ENCODE data around the gene GHRH.

GHRH gene

DNA sequence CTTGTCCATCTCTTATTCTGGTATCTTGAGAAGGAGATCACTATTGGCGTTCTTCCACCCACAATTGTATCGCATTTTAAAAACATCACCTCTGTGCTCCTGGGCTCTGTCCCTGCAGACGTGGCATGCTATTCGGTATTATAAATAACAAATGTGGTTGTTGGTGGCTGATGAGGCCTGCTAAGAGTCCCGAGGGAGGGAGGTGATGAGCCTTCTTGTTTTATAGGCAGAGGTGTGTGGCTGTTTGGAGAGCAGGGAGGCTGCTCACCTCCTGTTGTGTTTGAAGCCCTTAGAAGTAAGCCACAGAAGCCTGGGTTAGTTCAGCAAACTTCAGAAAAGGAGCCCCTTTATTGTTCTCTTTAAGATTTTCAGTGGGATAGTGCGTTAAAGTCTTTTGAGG, 43.5 kb upstream of the GHRH start:
- TF ChIP-seq, protein P1, sequence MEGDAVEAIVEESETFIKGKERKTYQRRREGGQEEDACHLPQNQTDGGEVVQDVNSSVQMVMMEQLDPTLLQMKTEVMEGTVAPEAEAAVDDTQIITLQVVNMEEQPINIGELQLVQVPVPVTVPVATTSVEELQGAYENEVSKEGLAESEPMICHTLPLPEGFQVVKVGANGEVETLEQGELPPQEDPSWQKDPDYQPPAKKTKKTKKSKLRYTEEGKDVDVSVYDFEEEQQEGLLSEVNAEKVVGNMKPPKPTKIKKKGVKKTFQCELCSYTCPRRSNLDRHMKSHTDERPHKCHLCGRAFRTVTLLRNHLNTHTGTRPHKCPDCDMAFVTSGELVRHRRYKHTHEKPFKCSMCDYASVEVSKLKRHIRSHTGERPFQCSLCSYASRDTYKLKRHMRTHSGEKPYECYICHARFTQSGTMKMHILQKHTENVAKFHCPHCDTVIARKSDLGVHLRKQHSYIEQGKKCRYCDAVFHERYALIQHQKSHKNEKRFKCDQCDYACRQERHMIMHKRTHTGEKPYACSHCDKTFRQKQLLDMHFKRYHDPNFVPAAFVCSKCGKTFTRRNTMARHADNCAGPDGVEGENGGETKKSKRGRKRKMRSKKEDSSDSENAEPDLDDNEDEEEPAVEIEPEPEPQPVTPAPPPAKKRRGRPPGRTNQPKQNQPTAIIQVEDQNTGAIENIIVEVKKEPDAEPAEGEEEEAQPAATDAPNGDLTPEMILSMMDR (conservative IDR thresholded peaks at IDR 0.05; ENCODE audit: low read depth, low read length) = no peak
- no peak overlapping the region for H3K4me3 ChIP-seq (ENCODE audit: low read length)
- DNase-seq (ENCODE audit: low read depth) = no peak

DNA sequence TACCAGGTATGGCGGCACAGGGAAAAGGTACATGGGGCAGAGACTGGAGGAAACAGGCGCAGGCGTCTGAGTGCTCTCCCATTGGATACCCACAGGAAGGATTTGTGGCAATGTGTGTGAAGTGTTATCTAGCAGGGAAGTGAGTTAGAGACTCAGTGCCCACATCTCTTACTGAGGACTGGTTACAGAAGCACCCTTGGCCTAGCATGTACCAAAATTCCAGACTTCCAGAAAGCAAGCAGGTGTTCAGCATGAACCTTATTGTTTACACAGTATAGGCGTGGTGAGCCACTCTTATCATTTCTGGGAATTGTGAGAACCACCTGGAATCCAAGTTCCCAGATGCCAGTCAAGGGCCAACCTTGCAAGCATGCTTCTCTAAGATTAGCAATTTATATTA, 42.0 kb upstream of the GHRH start:
- DNase-seq (ENCODE audit: low read depth) = no peak
- TF ChIP-seq, protein P1 (conservative IDR thresholded peaks at IDR 0.05; ENCODE audit: low read depth, low read length) = no peak
- no peak overlapping the region for H3K4me3 ChIP-seq (ENCODE audit: low read length)

DNA sequence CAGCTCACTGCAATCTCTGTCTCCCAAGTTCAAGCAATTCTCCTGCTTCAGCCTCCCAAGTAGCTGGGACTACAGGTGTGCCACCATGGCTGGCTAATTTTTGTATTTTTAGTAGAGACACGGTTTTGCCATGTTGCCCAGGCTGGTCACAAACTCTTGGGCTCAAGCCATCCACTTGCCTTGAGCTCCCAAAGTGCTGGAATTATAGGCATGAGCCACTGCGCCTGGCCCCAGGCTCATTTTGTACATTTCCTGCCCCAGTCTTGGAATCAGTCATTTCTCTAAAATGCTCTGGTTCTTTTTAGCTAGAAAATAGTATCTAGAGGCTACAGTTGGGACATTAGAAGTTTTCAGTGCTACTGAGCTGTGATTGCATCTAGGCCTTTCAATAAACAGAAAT, 41.4 kb upstream of the GHRH start:
- no peak overlapping the region for H3K4me3 ChIP-seq (ENCODE audit: low read length)
- TF ChIP-seq, protein P1 (conservative IDR thresholded peaks at IDR 0.05; ENCODE audit: low read depth, low read length) = no peak
- DNase-seq (ENCODE audit: low read depth) = no peak

DNA sequence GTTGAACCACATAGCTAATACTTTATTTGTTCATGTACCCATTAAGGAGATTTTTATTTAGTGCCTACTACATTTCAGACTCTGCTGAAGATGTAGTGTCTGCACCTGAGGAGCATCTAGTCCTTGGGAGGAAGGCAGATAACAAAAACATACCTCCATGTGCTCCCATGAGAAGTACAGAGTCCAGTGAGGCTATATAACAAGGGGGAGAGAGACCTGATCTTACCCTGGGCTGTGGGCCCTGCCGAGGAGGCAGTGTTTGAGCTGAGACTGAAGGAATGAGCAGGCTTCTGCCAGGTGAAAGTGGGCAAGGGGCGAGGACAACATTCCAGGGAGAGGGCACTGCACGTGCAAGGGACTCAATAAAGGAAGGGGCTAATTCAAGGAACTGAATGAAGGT, 39.9 kb upstream of the GHRH start:
- H3K4me3 ChIP-seq (ENCODE audit: low read length) = no peak overlapping the region
- DNase-seq (ENCODE audit: low read depth) = no peak
- TF ChIP-seq, protein P1 (conservative IDR thresholded peaks at IDR 0.05; ENCODE audit: low read depth, low read length) = no peak

DNA sequence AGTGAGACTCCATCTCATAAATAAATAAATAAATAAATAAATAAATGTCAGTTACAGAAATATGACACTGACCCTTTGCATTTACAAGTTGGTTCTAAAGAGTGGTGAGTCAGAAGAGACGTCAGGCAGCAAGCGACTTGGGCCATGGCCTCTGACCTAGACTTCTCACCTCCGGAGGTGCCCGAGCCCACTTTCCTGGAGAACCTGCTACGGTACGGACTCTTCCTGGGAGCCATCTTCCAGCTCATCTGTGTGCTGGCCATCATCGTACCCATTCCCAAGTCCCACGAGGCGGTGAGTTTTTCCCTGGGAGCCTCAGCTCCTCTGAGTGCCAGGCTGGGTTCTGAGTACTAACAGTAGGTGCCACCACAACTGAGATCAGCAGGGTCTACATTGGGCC, 39.5 kb upstream of the GHRH start:
- DNase-seq (ENCODE audit: low read depth) = no peak
- H3K4me3 ChIP-seq (ENCODE audit: low read length) = no peak overlapping the region
- TF ChIP-seq, protein P1 (conservative IDR thresholded peaks at IDR 0.05; ENCODE audit: low read depth, low read length) = no peak

DNA sequence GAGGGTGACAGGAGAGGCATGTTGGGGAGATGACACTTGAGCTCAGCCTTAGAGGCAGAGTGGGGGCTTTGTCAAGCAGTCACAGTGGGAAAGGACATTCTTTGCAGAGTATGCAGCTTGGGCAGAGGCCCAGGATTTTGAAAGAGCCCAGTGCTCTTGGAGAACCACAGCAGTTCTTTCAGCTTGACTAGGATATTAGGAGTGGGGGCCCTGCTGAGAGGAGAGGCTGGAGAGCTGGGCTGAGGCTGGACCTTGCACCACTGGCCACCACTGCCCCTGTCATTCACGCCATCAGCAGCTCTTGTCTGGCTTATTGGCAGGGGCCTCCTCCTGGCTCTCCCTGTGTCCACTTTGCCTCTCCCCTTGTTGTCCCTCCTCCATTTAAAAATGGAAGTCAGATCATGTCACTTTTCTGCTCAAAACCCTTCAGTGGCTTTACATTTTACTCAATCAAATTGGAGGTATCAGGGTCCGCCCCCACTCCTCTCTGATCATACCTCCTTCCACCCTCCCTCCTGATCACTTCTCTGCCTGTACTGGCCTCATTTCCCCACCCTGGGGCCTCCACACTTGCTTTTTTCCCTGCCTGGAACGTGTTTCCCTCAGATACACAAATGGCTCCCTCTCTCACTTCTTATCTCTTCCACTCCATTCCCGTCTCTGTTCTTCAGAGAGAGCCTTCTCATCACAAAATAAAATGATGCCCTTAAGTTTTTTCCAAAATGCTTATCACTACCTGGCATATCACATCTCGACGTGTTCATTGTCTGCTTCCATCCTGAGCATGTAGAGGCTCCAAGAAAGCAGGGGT, 38.3 kb upstream of the GHRH start:
- no peak for DNase-seq (ENCODE audit: low read depth)
- TF ChIP-seq, protein P1 (conservative IDR thresholded peaks at IDR 0.05; ENCODE audit: low read depth, low read length) = no peak
- no peak overlapping the region for H3K4me3 ChIP-seq (ENCODE audit: low read length)

Measured in retinal pigment epithelial cell (primary cell).